Spleen (tissue), 11 donors: ENCODE results near the gene FTO. TPM values are rescaled to one million over a fixed set of nuclear protein-coding genes. Genes with fewer than 3 reads are reported as not detected.

ENCODE experiments used
- DNase-seq: peaks from one replicate; pipeline ENCODE4 v3.0.0-alpha.2; 2020
- H3K27ac ChIP-seq, 8 donors: fragments of 200-600 bp; sonication (generic) in 7 of 8; 1 replicate in 4 of 8; 2 replicates in 4 of 8; pipeline versions ENCODE4 v1.5.0 to v1.8.0; 2016 to 2021; ENCODE audit warnings: inconsistent platforms in 4 of 8, mild to moderate bottlenecking in 4 of 8, moderate library complexity in 1 of 8
- H3K27me3 ChIP-seq, 7 donors: fragments of 200-600 bp; sonication (generic) in 6 of 7; replicated peaks in 1 of 7; 1 replicate in 4 of 7; 2 replicates in 3 of 7; pipeline versions ENCODE4 v1.5.0 to v1.8.0; 2016 to 2021; ENCODE audit warnings: inconsistent platforms in 3 of 7, mild to moderate bottlenecking in 1 of 7
- H3K36me3 ChIP-seq, 6 donors: fragments of 200-600 bp; sonication (generic) in 5 of 6; 1 replicate in 4 of 6; 2 replicates in 2 of 6; pipeline versions ENCODE4 v1.5.0 to v1.8.0; 2016 to 2021; ENCODE audit warnings: inconsistent platforms in 2 of 6
- H3K4me1 ChIP-seq, 6 donors: fragments of 200-600 bp; sonication (generic) in 5 of 6; 1 replicate in 3 of 6; 2 replicates in 3 of 6; pipeline versions ENCODE4 v1.5.0 to v1.8.0; 2016 to 2021; ENCODE audit warnings: inconsistent platforms in 3 of 6
- H3K4me3 ChIP-seq, 8 donors: fragments of 200-600 bp; sonication (generic) in 7 of 8; 1 replicate in 4 of 8; 2 replicates in 4 of 8; pipeline versions ENCODE4 v1.5.0 to v1.8.0; 2016 to 2021; ENCODE audit warnings: inconsistent platforms in 4 of 8, mild to moderate bottlenecking in 4 of 8, moderate library complexity in 2 of 8
- H3K9me3 ChIP-seq, 8 donors: fragments of 200-600 bp; sonication (generic) in 7 of 8; 1 replicate in 4 of 8; 2 replicates in 4 of 8; pipeline versions ENCODE4 v1.5.0 to v1.8.0; 2016 to 2021; ENCODE audit warnings: inconsistent platforms in 4 of 8
- CTCF ChIP-seq, 11 experiments: fragments of 200-600 bp in 7 of 11; fragments of 450-650 bp in 4 of 11; sonication (generic) in 4 of 11; IDR thresholded peaks in 8 of 11; conservative IDR thresholded peaks in 3 of 11; 1 replicate in 7 of 11; 2 replicates in 4 of 11; pipeline versions ENCODE4 v1.4.0 to v1.8.0; 2016 to 2021; ENCODE audit warnings: antibody characterized with exemption in 11 of 11, inconsistent platforms in 4 of 11, mild to moderate bottlenecking in 1 of 11
- POLR2A ChIP-seq, 3 donors: fragments of 450-650 bp; IDR thresholded peaks; one replicate each; pipeline ENCODE4 v1.5.1; 2017; ENCODE audit warnings: antibody characterized with exemption in 3 of 3, mild to moderate bottlenecking in 1 of 3
- POLR2AphosphoS5 ChIP-seq, 3 donors: sonication (generic); formaldehyde crosslinking; IDR thresholded peaks; one replicate each; pipeline ENCODE4 v1.5.1; 2017; ENCODE audit warnings: antibody characterized with exemption in 3 of 3
- WGBS, 5 donors: extraction: QIAGEN DNeasy Blood & Tissue Kit in 3 of 5; methylation state at CpG; one replicate each; pipeline versions ENCODE4 v1.1.5 to v1.1.7; 2013 to 2018; 5-methylcytosine and 5-hydroxymethylcytosine counted together
- intact Hi-C: fragments of 100-400 bp; cut with DNase I; formaldehyde crosslinking; loops from one replicate; pipeline ENCODE4 v1.15.0; 2023; ENCODE audit warnings: low total_unique reads
- polyA plus RNA-seq, 3 donors: library from polyadenylated mRNA; stranded (reverse); fragments of 200-250 nt; gene quantifications; one replicate each; pipeline ENCODE4 v1.2.1, GENCODE V29; 2013
- total RNA-seq, 7 donors: library from RNA; depleted of rRNA in 3 of 7; stranded (reverse); fragments of >200 nt in 3 of 7; fragmentation: NEBNext Ultra II Directional in 4 of 7; extraction: Animal tissue kit (Norgen Biotek cat#: 25700) in 4 of 7; gene quantifications; one replicate each; pipeline versions ENCODE4 v1.1.0 to v1.2.1, GENCODE V29; 2016 to 2021
- donor health status: healthy with polysubstance abuse.
- donor health status: DM: no; HTN: no; CAD: no; lungs with moderate emphysema.
- donor health status: DM: no; HTN: no; CAD: no.
- donor health status: Bipolar disorder and iron deficiency.
- donor health status: healthy.
- donor health status: DM: no; HTN: no; CAD: no.
- donor health status: DM: yes; HTN: yes; CAD: no.

FTO gene
- total and polyA plus RNA-seq, 10 donors = 6.8 to 89.8 (median 68.4) TPM

- no peak overlapping the region for H3K4me3 ChIP-seq
- intact Hi-C loops = no loop called here
- DNase-seq = no peak
- WGBS, 5 donors = 89 to 97% (median 93%) methylated on average over 2 of the region's 2 CpGs
- no peak overlapping the region for H3K27ac ChIP-seq
- no peaks in the 10 kb centered on the region for H3K9me3 ChIP-seq
- TF ChIP-seq POLR2A (IDR thresholded peaks at IDR 0.05) (no peak), POLR2AphosphoS5 (IDR thresholded peaks at IDR 0.05) (no peak), CTCF (IDR thresholded peaks at IDR 0.05 in 8 of 11, conservative IDR thresholded peaks at IDR 0.05 in 3 of 11) (no peak)
- no peaks in the 10 kb centered on the region for H3K36me3 ChIP-seq
- no peaks in the 10 kb centered on the region for H3K27me3 ChIP-seq
- H3K4me1 ChIP-seq = peaks cover 0 to 4% (median 0%) of the 10 kb centered on the region in 6 donors
Measured at GRCh38 chr16:53789137-53789536, 85.2 kb downstream of the FTO start.

GRCh38 chr16:53792161-53792951, 88.4 kb downstream of the FTO start:
- no peaks in the 10 kb centered on the region for H3K36me3 ChIP-seq
- DNase-seq = no peak
- no peaks in the 10 kb centered on the region for H3K9me3 ChIP-seq
- peaks cover 0 to 4% (median 0%) of the 10 kb centered on the region in 6 donors for H3K4me1 ChIP-seq
- WGBS, 5 donors = 89 to 97% (median 92%) methylated on average over 6 of the region's 6 CpGs
- H3K4me3 ChIP-seq = no peak overlapping the region
- intact Hi-C loops = no loop called here
- TF ChIP-seq POLR2A (IDR thresholded peaks at IDR 0.05) = no peak
- no peak for TF ChIP-seq POLR2AphosphoS5 (IDR thresholded peaks at IDR 0.05)
- TF ChIP-seq CTCF (IDR thresholded peaks at IDR 0.05 in 8 of 11, conservative IDR thresholded peaks at IDR 0.05 in 3 of 11) = no peak
- no peak overlapping the region for H3K27ac ChIP-seq
- H3K27me3 ChIP-seq = no peaks in the 10 kb centered on the region

GRCh38 chr16:53803451-53803850, 99.5 kb downstream of the FTO start:
- no peak overlapping the region for H3K27ac ChIP-seq
- H3K4me3 ChIP-seq = no peak overlapping the region
- peaks cover 0 to 22% (median 15%) of the 10 kb centered on the region in 8 donors for H3K9me3 ChIP-seq
- no peaks in the 10 kb centered on the region for H3K27me3 ChIP-seq
- no peaks in the 10 kb centered on the region for H3K36me3 ChIP-seq
- DNase-seq = no peak
- intact Hi-C loops = no loop called here
- peaks cover 0 to 6% (median 0%) of the 10 kb centered on the region in 6 donors for H3K4me1 ChIP-seq
- no peak for TF ChIP-seq POLR2A (IDR thresholded peaks at IDR 0.05)
- no peak for TF ChIP-seq CTCF (IDR thresholded peaks at IDR 0.05 in 8 of 11, conservative IDR thresholded peaks at IDR 0.05 in 3 of 11)
- TF ChIP-seq POLR2AphosphoS5 (IDR thresholded peaks at IDR 0.05) = no peak

- Histone ChIP-seq H3K27me3 (no peaks in the 10 kb centered on the region), H3K36me3 (no peaks in the 10 kb centered on the region), H3K27ac (no peak overlapping the region), H3K9me3 (peaks cover 0 to 22% (median 14%) of the 10 kb centered on the region in 8 donors), H3K4me1 (peaks cover 0 to 6% (median 0%) of the 10 kb centered on the region in 6 donors), H3K4me3 (no peak overlapping the region)
- TF ChIP-seq POLR2A (IDR thresholded peaks at IDR 0.05) = no peak
- TF ChIP-seq POLR2AphosphoS5 (IDR thresholded peaks at IDR 0.05) = no peak
- TF ChIP-seq CTCF (IDR thresholded peaks at IDR 0.05 in 8 of 11, conservative IDR thresholded peaks at IDR 0.05 in 3 of 11) = no peak
- intact Hi-C loops = no loop called here
- DNase-seq = no peak
- WGBS, 5 donors = 84 to 88% (median 87%) methylated on average over 2 of the region's 2 CpGs
Measured at GRCh38 chr16:53803998-53804397, 100.0 kb downstream of the FTO start.
